DND-41 (cell line): ENCODE results near the gene CLASP1.
"Not testable (repeated sequence)": the region's sequence is repeated elsewhere in the genome, so short reads cannot be mapped to it uniquely, and the experiment has no call there.

Experiments
- ATAC-seq: fragments of 200-7000 bp; cut with Tn5 transposase; 3 replicates; pipeline ENCODE4 v1.9.1; 2021; ENCODE audit warnings: low read depth; ENCODE audit not compliant: insufficient read depth
- DNase-seq: peaks from one replicate; pipeline ENCODE4 v3.0.0-alpha.2; 2020
- H2AFZ ChIP-seq: 2 replicates; pipeline ENCODE4 v1.6.0; 2012; ENCODE audit warnings: low read depth, low read length
- H3K27ac ChIP-seq: 2 replicates; pipeline ENCODE4 v1.5.1; 2012; ENCODE audit warnings: low read length, inconsistent platforms
- H3K27me3 ChIP-seq: fragments of 200-600 bp; sonication (generic); 2 replicates; pipeline ENCODE4 v1.6.0; 2012; ENCODE audit warnings: low read length, mild to moderate bottlenecking, inconsistent platforms; ENCODE audit not compliant: insufficient read depth, poor library complexity
- H3K36me3 ChIP-seq: 2 replicates; pipeline ENCODE4 v1.5.1; 2012; ENCODE audit warnings: low read length, inconsistent platforms; ENCODE audit not compliant: insufficient read depth
- H3K4me1 ChIP-seq: 2 replicates; pipeline ENCODE4 v1.5.1; 2012; ENCODE audit warnings: mild to moderate bottlenecking, low read length; ENCODE audit not compliant: insufficient read depth
- H3K4me2 ChIP-seq: 2 replicates; pipeline ENCODE4 v1.6.0; 2012; ENCODE audit warnings: mild to moderate bottlenecking, moderate library complexity, low read length, inconsistent platforms; ENCODE audit not compliant: insufficient read depth
- H3K4me3 ChIP-seq, 2 experiments: fragments of 200-600 bp in 1 of 2; shearing (Covaris generic) in 1 of 2; 2 replicates each; pipeline ENCODE4 v1.5.1; 2012 to 2016; ENCODE audit warnings: inconsistent platforms in 2 of 2, low read length in 2 of 2, mild to moderate bottlenecking in 2 of 2, low read depth in 1 of 2, moderate library complexity in 1 of 2
- H3K79me2 ChIP-seq: 2 replicates; pipeline ENCODE4 v1.6.0; 2012; ENCODE audit warnings: low read length, inconsistent platforms; ENCODE audit not compliant: insufficient read depth
- H3K9ac ChIP-seq: 2 replicates; pipeline ENCODE4 v1.6.0; 2012; ENCODE audit warnings: low read depth, mild to moderate bottlenecking, inconsistent platforms, low read length, moderate library complexity
- H3K9me3 ChIP-seq: 2 replicates; pipeline ENCODE4 v1.5.1; 2012; ENCODE audit warnings: low read length, moderate library complexity, mild to moderate bottlenecking, inconsistent platforms; ENCODE audit not compliant: insufficient read depth, severe bottlenecking
- H4K20me1 ChIP-seq: 2 replicates; pipeline ENCODE4 v1.6.0; 2012; ENCODE audit warnings: low read length; ENCODE audit not compliant: insufficient read depth
- CTCF ChIP-seq: IDR thresholded peaks from 2 replicates; pipeline ENCODE4 v1.5.1; 2012; ENCODE audit warnings: borderline replicate concordance, low read length, moderate library complexity, mild to moderate bottlenecking; ENCODE audit not compliant: poor library complexity, severe bottlenecking; ENCODE audit errors: extremely low read depth
- EZH2 ChIP-seq: IDR thresholded peaks from 3 replicates; pipeline ENCODE4 v1.6.1; 2012; ENCODE audit warnings: borderline replicate concordance, low read depth, mild to moderate bottlenecking, moderate library complexity, low read length, inconsistent platforms; ENCODE audit not compliant: severe bottlenecking

Gene CLASP1

DNA sequence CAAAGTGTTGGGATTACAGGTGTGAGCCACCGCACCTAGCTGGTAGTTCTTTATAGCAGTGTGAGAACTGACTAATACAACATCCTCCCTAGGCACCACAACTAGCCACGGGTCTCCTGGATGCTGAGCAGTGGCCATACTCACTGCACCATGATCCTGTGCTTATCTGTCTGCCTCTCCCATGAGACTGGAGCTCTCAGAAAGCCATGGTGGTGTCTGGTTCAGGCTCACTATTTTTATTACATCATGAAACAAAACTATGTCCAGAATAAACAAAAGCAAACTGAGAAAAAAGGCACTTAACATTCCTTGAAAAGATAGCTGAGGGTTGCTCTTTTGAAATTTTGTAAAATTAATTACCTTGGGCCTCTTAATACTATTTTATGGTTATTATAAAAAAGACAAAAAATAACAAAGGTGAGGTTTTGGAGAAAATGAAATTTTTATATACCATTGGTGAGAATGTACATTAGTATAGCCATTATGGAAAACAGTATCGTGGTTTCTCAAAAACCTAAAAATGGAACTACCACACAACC, 273.6 kb downstream of the CLASP1 start:
- no peak overlapping the region for H3K9ac ChIP-seq
- ATAC-seq (no peak), DNase-seq (no peak)
- H3K36me3 ChIP-seq, result peaks cover 87% of the 10 kb centered on the region
- no peak overlapping the region for H3K4me3 ChIP-seq
- H3K27ac ChIP-seq, result no peak overlapping the region
- H3K4me2 ChIP-seq, result no peak overlapping the region
- no peak for TF ChIP-seq EZH2
- TF ChIP-seq CTCF, result no peak
- no peaks in the 10 kb centered on the region for H3K79me2 ChIP-seq
- H3K4me1 ChIP-seq, result no peaks in the 10 kb centered on the region
- no peak overlapping the region for H2AFZ ChIP-seq
- H3K27me3 ChIP-seq, result no peaks in the 10 kb centered on the region
- H4K20me1 ChIP-seq, result no peaks in the 10 kb centered on the region
- no peaks in the 10 kb centered on the region for H3K9me3 ChIP-seq

GRCh38 chr2:121374412-121375075, 274.7 kb downstream of the CLASP1 start:
- not testable (repeated sequence) for ATAC-seq

DNA sequence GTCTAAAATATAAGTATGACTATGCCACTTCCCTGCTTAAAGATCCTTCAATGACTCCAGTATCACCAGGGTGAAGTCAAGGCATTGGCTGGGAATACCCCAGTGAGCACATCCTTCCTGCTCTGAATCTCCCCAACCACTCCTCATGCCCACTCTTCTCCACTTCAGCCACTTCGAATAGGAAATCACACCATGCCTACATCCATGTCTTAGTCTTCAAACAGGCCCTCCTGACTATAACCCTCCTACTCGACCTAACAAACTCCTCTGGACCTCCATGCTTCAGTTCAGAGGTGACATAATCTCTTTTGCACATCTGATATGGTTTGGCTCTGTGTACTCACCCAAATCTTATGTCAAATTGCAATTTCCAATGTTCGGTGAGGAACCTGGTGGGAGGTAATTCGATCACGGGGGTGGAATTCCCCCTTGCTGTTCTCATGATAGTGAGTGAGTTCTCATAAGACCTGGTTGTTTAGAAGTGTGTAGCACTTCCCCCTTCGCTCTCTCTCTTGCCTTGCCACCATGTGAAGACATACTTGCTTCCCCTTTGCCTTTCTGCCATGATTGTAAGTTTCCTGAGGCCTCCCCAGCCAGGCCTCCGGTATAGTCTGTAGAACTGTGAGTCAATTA, 276.4 kb downstream of the CLASP1 start:
- H3K36me3 ChIP-seq, result peaks cover 76% of the 10 kb centered on the region
- no peak overlapping the region for H2AFZ ChIP-seq
- H3K27ac ChIP-seq, result no peak overlapping the region
- TF ChIP-seq EZH2, result no peak
- TF ChIP-seq CTCF, result no peak
- H3K4me3 ChIP-seq, result no peak overlapping the region
- no peaks in the 10 kb centered on the region for H3K79me2 ChIP-seq
- no peak overlapping the region for H3K9ac ChIP-seq
- no peaks in the 10 kb centered on the region for H3K27me3 ChIP-seq
- H3K9me3 ChIP-seq, result no peaks in the 10 kb centered on the region
- no peak overlapping the region for H3K4me2 ChIP-seq
- H3K4me1 ChIP-seq, result no peaks in the 10 kb centered on the region
- H4K20me1 ChIP-seq, result no peaks in the 10 kb centered on the region
- no peak for DNase-seq
- no peak for ATAC-seq

More at GRCh38 chr2:121374412-121375075, 274.7 kb downstream of the CLASP1 start:
- peaks cover 83% of the 10 kb centered on the region for H3K36me3 ChIP-seq
- H3K79me2 ChIP-seq, DNase-seq, H3K27ac ChIP-seq, H3K4me3 ChIP-seq, H3K27me3 ChIP-seq, H2AFZ ChIP-seq, H3K4me1 ChIP-seq, H3K9ac ChIP-seq, H3K4me2 ChIP-seq, H4K20me1 ChIP-seq, H3K9me3 ChIP-seq: not testable (repeated sequence)

GRCh38 chr2:121372082-121372481, 277.2 kb downstream of the CLASP1 start:
- no peak for TF ChIP-seq EZH2
- no peak for TF ChIP-seq CTCF
- H3K9me3 ChIP-seq, result no peaks in the 10 kb centered on the region
- ATAC-seq (no peak), DNase-seq (no peak)
- H3K27ac ChIP-seq, result no peak overlapping the region
- H3K9ac ChIP-seq, result no peak overlapping the region
- H3K36me3 ChIP-seq, result peaks cover 76% of the 10 kb centered on the region
- no peaks in the 10 kb centered on the region for H3K4me1 ChIP-seq
- no peak overlapping the region for H2AFZ ChIP-seq
- no peaks in the 10 kb centered on the region for H3K27me3 ChIP-seq
- no peak overlapping the region for H3K4me3 ChIP-seq
- H3K79me2 ChIP-seq, result no peaks in the 10 kb centered on the region
- H3K4me2 ChIP-seq, result no peak overlapping the region
- no peaks in the 10 kb centered on the region for H4K20me1 ChIP-seq
